ENCODE measurements around the gene ZNF385B. TPM values are rescaled to one million over a fixed set of nuclear protein-coding genes. Genes with fewer than 3 reads are reported as not detected.
A peak's percentile ranks its signal among the peaks of the same experiment; 100 is the strongest.

Gene ZNF385B
- total RNA-seq, 1 experiment from 2014 or later: 1.3 TPM

- no peak for DNase-seq (ENCODE audit: low spot score)
Observed at GRCh38 chr2:179856205-179856604, 5.2 kb downstream of the ZNF385B start.

GRCh38 chr2:179855673-179856072, 5.7 kb downstream of the ZNF385B start:
- DNase-seq (ENCODE audit: low spot score): no peak

- DNase-seq (ENCODE audit: low spot score): no peak
Observed at GRCh38 chr2:179854891-179855290, 6.5 kb downstream of the ZNF385B start.

- no peak for DNase-seq (ENCODE audit: low spot score)
Observed at GRCh38 chr2:179853108-179853507, 8.3 kb downstream of the ZNF385B start.

- DNase-seq (ENCODE audit: low spot score): no peak
Observed at GRCh38 chr2:179850188-179850587, 11.2 kb downstream of the ZNF385B start.

GRCh38 chr2:179849719-179850118, 11.7 kb downstream of the ZNF385B start:
- no peak for DNase-seq (ENCODE audit: low spot score)

- DNase-seq (ENCODE audit: low spot score): no peak
Observed at GRCh38 chr2:179843541-179843940, 17.9 kb downstream of the ZNF385B start.

DNA sequence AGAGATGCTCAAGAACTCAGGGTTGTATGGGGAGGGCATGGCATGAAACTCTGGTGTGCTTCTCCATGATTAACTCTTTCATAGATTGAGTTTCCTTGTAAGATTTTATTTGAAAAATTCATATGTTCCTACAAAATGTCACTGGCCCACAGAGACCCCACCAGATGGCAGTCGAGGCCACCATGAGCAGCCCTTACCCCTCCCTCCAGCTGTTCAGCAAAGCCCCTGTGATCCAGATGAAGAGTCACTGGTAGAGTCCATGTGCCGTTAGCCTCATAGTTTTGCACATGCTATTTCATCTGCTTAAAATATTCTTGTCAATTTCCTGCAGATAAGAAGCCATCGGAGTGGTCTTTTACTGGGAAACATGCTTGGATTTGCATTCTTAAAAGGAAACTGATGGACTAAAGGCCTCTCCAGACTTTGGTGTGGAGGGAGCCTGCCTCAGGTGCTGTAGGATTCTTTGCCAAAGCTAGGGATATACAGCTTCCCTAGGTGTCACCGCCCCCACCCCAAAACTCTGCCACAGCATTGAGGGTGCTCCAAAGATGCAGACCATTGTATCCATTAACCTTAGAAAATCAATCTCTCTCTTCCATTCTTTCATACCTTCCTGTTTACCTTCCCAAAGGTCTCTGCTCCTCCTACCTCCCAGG, 18.8 kb downstream of the ZNF385B start:
- DNase-seq (ENCODE audit: low spot score): peak; percentile 13

- no peak for DNase-seq (ENCODE audit: low spot score)
Observed at GRCh38 chr2:179840840-179841239, 20.6 kb downstream of the ZNF385B start.

DNA sequence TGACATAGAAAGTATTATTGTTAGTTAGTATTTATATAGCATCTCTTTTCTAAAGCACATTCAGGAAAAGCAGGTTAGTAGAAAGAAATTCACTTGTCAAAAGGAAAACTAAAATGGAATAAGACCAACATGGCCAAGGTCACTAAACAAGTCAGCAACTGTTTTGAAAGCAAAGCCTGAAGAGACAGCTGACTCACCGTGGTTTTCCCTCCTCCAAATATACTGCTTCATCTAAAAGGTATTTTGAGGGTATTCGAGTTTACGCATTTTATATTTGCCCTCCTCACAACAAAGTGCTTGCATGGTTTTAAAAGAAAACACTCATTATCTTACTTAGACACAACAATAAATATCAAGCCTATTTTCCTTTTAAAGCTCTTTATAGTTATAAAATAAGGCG, 24.0 kb downstream of the ZNF385B start:
- DNase-seq (ENCODE audit: low spot score): peak; percentile 83

DNA sequence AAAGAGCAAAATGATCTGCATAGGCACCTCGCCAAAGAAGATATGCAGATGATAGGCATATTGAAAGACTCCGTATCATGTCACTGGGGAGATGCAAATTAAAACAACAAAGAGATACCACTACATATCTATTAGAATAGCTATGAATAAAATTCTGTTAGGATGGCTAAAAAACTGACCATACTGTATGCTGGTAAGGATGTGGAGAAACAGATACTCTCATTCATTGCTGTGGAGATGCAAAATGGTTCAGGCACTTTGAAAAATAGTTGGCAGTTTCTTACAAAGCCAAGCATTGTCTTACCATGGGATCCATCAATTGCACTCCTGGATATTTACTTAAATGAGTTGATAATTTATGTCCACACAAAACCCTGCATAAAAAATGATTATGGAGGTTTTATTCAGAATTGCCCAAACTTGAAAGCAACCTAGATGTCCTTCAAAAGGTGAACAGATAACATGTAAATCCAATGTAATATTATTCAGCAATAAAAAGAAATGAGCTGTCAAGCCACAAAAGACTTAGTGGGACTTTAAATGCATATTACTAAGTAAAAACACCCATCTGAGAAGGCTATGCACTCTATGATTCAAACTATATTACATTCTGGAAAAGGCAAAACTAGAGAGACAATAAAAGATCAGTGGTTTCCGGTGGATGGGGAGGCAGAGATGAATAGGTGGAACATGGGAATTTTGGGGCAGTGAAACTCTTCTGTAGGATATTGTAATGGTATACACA, 31.2 kb downstream of the ZNF385B start:
- DNase-seq (ENCODE audit: low spot score): no peak

DNA sequence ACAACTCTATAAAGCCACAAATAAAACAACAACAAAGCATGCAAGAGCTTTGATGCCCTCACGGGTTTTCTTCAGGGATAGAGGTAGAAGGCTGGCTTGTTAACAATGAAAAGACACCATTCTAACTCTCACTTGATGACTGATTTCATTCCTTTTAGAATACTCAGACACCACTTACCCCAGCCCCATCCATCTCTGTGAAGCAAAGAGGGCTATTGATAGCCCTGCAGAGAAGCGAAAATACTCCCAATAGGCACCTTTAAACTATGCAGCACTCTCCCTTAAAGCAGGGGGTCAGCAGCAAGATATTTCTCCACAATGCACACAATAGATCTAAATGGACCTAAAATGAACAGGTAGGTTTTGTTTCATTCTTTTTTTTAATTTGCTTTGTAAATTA, 35.1 kb downstream of the ZNF385B start:
- DNase-seq (ENCODE audit: low spot score): no peak

GRCh38 chr2:179825494-179825893, 35.9 kb downstream of the ZNF385B start:
- peak; percentile 28 for DNase-seq (ENCODE audit: low spot score)

DNA sequence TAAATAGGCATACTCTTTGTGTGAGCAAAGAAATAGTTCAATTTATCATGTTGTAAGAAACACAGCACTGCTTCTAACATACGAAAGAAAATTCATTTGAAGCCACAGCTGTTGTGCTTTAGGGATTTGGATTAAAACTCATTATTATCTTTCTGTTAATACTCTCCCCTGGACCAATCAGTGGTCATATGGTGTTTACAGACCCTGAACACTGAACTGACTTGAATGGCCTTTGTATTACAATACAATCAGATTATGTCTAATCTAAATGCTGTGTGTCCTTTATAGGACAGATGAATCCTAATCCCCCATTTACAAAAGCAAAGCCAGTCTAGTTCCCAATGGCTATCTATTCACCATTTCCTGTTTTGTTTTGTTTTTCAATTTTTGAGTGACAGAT, 36.5 kb downstream of the ZNF385B start:
- no peak for DNase-seq (ENCODE audit: low spot score)

DNA sequence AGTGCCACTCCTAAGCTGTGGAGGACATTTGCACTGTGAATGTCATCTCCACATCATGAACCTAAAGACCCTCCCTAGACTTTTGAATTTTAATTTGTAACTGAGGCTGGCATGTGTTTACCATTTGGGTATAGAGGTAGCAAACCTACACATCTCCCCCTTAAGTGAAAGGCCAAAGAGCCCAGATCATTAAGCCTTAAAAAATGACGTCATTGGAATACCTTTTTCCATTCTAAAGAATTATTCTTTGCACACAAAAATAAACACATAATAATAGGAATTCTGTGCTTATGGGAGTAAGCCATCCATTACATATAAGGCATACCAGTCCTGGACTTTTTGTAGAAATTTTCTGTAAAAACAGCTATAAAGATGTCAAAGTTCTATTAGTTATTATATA, 38.9 kb downstream of the ZNF385B start:
- no peak for DNase-seq (ENCODE audit: low spot score)

GRCh38 chr2:179818546-179818945, 42.9 kb downstream of the ZNF385B start:
- DNase-seq (ENCODE audit: low spot score): no peak

- peak; percentile 7 for DNase-seq (ENCODE audit: low spot score)
Observed at GRCh38 chr2:179817181-179817841, 44.1 kb downstream of the ZNF385B start.

GRCh38 chr2:179814050-179814449, 47.4 kb downstream of the ZNF385B start:
- no peak for DNase-seq (ENCODE audit: low spot score)

GRCh38 chr2:179812501-179812900, 48.9 kb downstream of the ZNF385B start:
- no peak for DNase-seq (ENCODE audit: low spot score)

DNA sequence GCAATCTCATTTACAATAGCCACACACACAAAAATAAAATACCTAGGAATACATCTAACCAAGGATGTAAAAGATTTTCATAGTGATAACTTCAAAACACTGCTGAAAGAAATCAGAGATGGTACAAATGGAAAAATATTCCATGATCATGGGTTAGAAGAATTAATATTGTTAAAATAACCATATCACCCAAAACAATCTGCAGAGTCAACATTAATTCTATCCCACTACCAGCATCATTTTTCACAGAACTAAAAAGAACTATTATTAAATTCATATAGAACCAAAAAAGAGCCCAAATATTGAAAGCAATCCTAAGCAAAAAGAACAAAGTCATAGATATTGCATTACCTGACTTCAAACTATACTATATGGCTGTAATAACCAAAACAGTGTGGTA, 50.4 kb downstream of the ZNF385B start:
- no peak for DNase-seq (ENCODE audit: low spot score)

DNA sequence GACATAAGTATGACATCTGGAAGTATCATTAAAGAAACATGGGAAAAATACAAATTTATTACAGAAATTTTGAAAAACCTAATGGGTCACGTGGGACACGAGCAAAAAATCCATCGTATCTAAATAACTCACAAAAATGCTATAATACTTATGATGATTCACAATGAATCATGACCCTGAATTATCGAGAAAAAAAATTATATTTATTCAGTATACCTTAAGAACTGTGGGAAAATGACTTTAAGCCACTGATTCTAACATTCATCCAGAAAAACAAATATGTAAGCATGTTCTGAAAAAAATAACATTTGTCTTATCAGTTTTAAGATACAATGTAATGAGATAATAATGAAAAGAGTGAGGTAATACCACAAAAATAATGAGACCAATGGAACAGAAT, 51.8 kb downstream of the ZNF385B start:
- DNase-seq (ENCODE audit: low spot score): no peak

DNA sequence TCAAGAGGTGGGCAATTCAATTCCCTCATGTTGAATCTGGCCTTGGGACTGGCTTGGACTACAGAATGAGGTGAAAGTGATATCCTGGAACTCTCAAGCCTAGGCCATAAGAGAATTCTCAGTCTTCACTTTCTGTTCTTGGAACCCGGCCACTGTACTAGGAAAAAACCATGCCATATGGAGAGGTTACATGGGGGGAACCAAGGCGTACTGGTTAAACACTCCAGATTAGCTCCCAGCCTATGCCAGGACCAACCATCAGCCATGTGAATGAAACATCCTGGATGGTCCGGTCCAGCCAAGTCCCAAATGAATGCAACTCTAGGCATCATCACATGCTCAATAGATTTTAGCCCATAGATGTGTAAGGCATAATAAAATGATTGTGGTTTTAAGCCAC, 56.4 kb downstream of the ZNF385B start:
- DNase-seq (ENCODE audit: low spot score): no peak

DNA sequence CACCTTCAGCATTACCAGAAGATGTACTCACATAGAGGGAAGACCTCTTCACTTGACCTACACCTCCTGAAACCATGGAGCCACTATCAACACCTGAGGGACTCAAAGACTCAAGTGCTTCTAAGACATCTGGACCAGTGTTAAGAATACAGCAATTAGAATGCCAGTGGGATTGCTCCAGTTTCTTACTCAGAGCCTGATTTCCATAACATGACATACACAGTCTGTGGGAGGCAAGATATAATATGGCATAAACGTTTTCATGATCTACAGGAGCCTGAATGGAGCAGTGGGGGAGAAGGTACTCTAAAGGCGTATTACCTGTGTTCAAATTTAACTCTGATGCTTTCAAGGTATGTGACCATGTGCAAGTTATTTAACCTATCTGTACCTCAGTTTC, 57.2 kb downstream of the ZNF385B start:
- no peak for DNase-seq (ENCODE audit: low spot score)

Data from H4 (cell line).